Heart right ventricle (tissue), 16 donors: ENCODE results near the gene PDLIM1. TPM values are rescaled to one million over a fixed set of nuclear protein-coding genes. Genes with fewer than 3 reads are reported as not detected.

Source experiments
- ATAC-seq, 8 donors: fragments of 200-7000 bp; cut with Tn5 transposase; one replicate each; pipeline ENCODE4 v1.9.1; 2020; ENCODE audit warnings: mild to moderate bottlenecking in 8 of 8, moderate library complexity in 8 of 8, moderate number of reproducible peaks in 1 of 8
- DNase-seq, 2 donors: peaks; one replicate each; pipeline ENCODE4 v3.0.0-alpha.2; 2020
- H3K27ac ChIP-seq, 10 donors: fragments of 200-600 bp; sonication (generic) in 2 of 10; one replicate each; pipeline versions ENCODE4 v1.5.0 to v1.8.0; 2020 to 2022; ENCODE audit warnings: mild to moderate bottlenecking in 3 of 10
- H3K27me3 ChIP-seq, 7 donors: fragments of 200-600 bp; one replicate each; pipeline ENCODE4 v1.8.0; 2021 to 2022; ENCODE audit warnings: mild to moderate bottlenecking in 2 of 7
- H3K36me3 ChIP-seq, 9 donors: fragments of 200-600 bp; sonication (generic) in 1 of 9; one replicate each; pipeline versions ENCODE4 v1.5.0 to v1.8.0; 2020 to 2022; ENCODE audit warnings: mild to moderate bottlenecking in 2 of 9
- H3K4me1 ChIP-seq, 9 donors: fragments of 200-600 bp; sonication (generic) in 1 of 9; one replicate each; pipeline versions ENCODE4 v1.5.0 to v1.8.0; 2020 to 2022; ENCODE audit warnings: mild to moderate bottlenecking in 4 of 9
- H3K4me3 ChIP-seq, 10 donors: fragments of 200-600 bp; sonication (generic) in 2 of 10; one replicate each; pipeline versions ENCODE4 v1.5.0 to v1.8.0; 2020 to 2022; ENCODE audit warnings: mild to moderate bottlenecking in 7 of 10, moderate library complexity in 2 of 10
- H3K9me3 ChIP-seq, 11 donors: fragments of 200-600 bp in 10 of 11; sonication (generic) in 2 of 11; one replicate each; pipeline versions ENCODE4 v1.5.0 to v1.8.0; 2013 to 2022; ENCODE audit warnings: mild to moderate bottlenecking in 2 of 11, control low read depth in 1 of 11, moderate library complexity in 1 of 11
- WGBS, 2 donors: extraction: QIAGEN DNeasy Blood & Tissue Kit; methylation state at CpG; one replicate each; pipeline ENCODE4 v1.1.7; 2013; ENCODE audit warnings: inconsistent platforms in 1 of 2; 5-methylcytosine and 5-hydroxymethylcytosine counted together
- intact Hi-C, 10 donors: fragments of 100-400 bp; cut with DNase I; formaldehyde crosslinking; loops; one replicate each; pipeline versions ENCODE4 v1.11.1 to v1.14.2; 2022
- polyA plus RNA-seq, 2 donors: library from polyadenylated mRNA; stranded (reverse); fragments of 200-250 nt; gene quantifications; one replicate each; pipeline ENCODE4 v1.2.3, GENCODE V29; 2013
- total RNA-seq, 10 donors: library from RNA; stranded (reverse); fragmentation: NEBNext Ultra II Directional in 3 of 10; extraction: Animal tissue kit (Norgen Biotek cat#: 25700) in 3 of 10; gene quantifications; one replicate each; pipeline versions ENCODE4 v1.2.1 to v1.2.4, GENCODE V29; 2021 to 2023
- TF ChIP-seq, protein P1 (sequence below), 9 donors: fragments of 200-600 bp; sonication (generic) in 2 of 9; IDR thresholded peaks; one replicate each; pipeline versions ENCODE4 v1.5.0 to v1.8.0; 2021 to 2022; ENCODE audit warnings: antibody characterized with exemption in 9 of 9, mild to moderate bottlenecking in 5 of 9, moderate library complexity in 1 of 9
- donor health status: Arrhythmogenic right ventricular cardiomyopathy.
- donor health status: ischemic (EF 13 %, LVEDD 7.1; RV severe dilation, severe dysfunction).
- donor health status: healthy with polysubstance abuse.
- donor health status: DM: no; HTN: yes; CAD: no.
- donor health status: DM: no; HTN: no; CAD: no.
- donor health status: ischemic (EF 25% LVEDD 6.9; RV normal size, moderate dysfunction).
- donor health status: ischemic (EF 25% LVEDD 5.7; RV mildly dilated, moderate dysfunction).
- donor health status: healthy.
- donor health status: DM: yes; HTN: yes; CAD: no.
- donor health status: Ischemic cardiomyopathy.
- donor health status: ischemic (EF 35%, LVEDD 5.7; RV mildly dilated, moderate dysfunction).
- donor health status: nonischemic (EF 11% LVEDD 7.7; RV severe dilation, severe dysfunction).
- donor health status: DM: yes; HTN: yes; CAD: no.
- donor health status: PGD.
- donor health status: ischemic (EF 29% LVEDD 5.4; RV normal size, mild dysfunction).
- donor health status: nonischemic (EF 23%, LVEDD 6.1; RV moderate dilation, normal function).

PDLIM1 gene
- total and polyA plus RNA-seq, 12 donors, result 152 to 467 (median 322) TPM

DNA sequence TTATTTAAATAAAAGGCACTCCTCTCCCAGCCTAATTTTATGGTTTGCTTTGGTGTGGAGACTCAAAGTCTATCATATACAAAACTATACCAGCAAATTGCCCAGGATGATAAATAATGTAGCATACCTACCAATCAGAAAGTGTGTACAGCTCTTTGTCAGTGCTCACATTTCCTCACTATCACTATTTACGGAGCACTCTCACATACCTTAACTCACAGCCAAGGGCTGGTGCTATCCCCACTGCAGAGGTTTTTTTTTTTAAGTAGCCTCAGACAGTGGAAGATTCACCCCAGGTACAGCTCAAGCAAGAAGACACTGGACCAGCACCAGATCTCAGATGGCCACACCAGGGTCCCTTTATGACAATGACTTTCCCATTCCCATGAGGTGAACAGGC is 2.5 kb downstream of the PDLIM1 start:
- TF ChIP-seq, protein P1, sequence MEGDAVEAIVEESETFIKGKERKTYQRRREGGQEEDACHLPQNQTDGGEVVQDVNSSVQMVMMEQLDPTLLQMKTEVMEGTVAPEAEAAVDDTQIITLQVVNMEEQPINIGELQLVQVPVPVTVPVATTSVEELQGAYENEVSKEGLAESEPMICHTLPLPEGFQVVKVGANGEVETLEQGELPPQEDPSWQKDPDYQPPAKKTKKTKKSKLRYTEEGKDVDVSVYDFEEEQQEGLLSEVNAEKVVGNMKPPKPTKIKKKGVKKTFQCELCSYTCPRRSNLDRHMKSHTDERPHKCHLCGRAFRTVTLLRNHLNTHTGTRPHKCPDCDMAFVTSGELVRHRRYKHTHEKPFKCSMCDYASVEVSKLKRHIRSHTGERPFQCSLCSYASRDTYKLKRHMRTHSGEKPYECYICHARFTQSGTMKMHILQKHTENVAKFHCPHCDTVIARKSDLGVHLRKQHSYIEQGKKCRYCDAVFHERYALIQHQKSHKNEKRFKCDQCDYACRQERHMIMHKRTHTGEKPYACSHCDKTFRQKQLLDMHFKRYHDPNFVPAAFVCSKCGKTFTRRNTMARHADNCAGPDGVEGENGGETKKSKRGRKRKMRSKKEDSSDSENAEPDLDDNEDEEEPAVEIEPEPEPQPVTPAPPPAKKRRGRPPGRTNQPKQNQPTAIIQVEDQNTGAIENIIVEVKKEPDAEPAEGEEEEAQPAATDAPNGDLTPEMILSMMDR (IDR thresholded peaks at IDR 0.05), result no peak
- Histone ChIP-seq H3K27ac (peak overlapping the region; percentile 59 to 98 (median 96)), H3K4me3 (peak overlapping the region in 9 of 10 donors; percentile 0 to 98 (median 96)), H3K27me3 (peaks cover 0 to 24% (median 0%) of the 10 kb centered on the region in 7 donors), H3K4me1 (peaks cover 10 to 74% (median 60%) of the 10 kb centered on the region in 9 donors), H3K36me3 (peaks cover 0 to 6% (median 0%) of the 10 kb centered on the region in 9 donors), H3K9me3 (no peaks in the 10 kb centered on the region)
- ATAC-seq, result peak in 4 of 8 donors; percentile 7 to 32 (median 11)
- intact Hi-C loops, result loop anchor here in 3 of 10 donors (5.0 kb wide), 3 partner anchors 36 to 49 kb away; no protein-coding TSS in a partner anchor
- WGBS, 2 donors, result 46 to 55% methylated on average over 1 of the region's 1 CpG
- DNase-seq, result no peak

DNA sequence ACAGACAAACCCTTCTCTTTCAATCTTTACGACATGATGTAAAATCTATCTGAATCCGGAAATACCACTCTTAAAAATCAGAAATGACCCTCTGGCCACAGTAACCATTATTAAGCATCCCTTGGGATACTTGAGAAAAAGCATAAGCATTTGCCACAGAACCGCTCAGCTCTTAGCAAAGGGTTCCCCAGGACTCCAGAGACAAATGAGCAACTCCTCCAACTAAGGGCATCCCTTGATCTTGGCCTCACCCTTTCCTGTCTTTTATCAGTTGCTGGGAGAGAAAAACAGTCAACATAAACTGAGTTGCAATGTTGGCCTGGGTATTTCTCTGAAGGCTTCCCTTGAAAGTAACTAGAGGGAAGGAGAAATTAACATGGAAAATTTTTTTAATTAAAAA is 3.5 kb downstream of the PDLIM1 start:
- ATAC-seq (peak in 5 of 8 donors; percentile 34 to 48 (median 43)), DNase-seq (no peak)
- Histone ChIP-seq H3K4me3 (peak overlapping the region in 7 of 10 donors; percentile 12 to 98 (median 96)), H3K36me3 (peaks cover 0 to 6% (median 0%) of the 10 kb centered on the region in 9 donors), H3K27ac (peak overlapping the region; percentile 59 to 98 (median 96)), H3K9me3 (no peaks in the 10 kb centered on the region), H3K27me3 (peaks cover 0 to 24% (median 0%) of the 10 kb centered on the region in 7 donors), H3K4me1 (peaks cover 10 to 84% (median 62%) of the 10 kb centered on the region in 9 donors)
- intact Hi-C loops, result loop anchor here in 3 of 10 donors (5.0 kb wide), 3 partner anchors 35 to 50 kb away; no protein-coding TSS in a partner anchor
- TF ChIP-seq, protein P1 (IDR thresholded peaks at IDR 0.05), result no peak
- WGBS, 2 donors, result 27 to 36% methylated on average over 3 of the region's 3 CpGs

DNA sequence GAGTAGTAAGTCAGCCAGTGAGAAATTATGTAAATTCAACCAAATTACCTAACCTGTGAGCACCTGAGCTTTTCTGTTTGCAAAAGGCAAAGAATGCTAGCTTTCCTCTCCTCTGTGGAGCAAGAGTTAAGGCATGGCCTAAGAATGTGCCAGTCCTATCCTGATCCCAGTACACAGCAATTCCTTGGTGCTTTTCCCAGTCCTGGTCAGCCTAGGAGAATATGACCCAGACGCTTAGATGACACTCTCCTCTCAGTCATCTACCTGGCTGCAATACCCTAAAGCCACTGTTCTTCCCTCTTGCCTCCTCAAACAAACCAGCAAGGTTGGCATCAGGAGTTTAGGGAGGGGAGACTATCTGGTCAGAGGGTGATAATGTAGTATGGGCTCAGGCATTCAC is 4.1 kb downstream of the PDLIM1 start:
- peaks cover 0 to 24% (median 0%) of the 10 kb centered on the region in 7 donors for H3K27me3 ChIP-seq
- intact Hi-C loops, result loop anchor here in 3 of 10 donors (5.0 kb wide), 3 partner anchors 34 to 51 kb away; no protein-coding TSS in a partner anchor
- ATAC-seq, result peak in 2 of 8 donors; percentile 19 to 26
- peaks cover 0 to 6% (median 0%) of the 10 kb centered on the region in 9 donors for H3K36me3 ChIP-seq
- 15 to 56% methylated on average over 1 of the region's 1 CpG for WGBS, 2 donors
- peaks cover 10 to 90% (median 66%) of the 10 kb centered on the region in 9 donors for H3K4me1 ChIP-seq
- peak overlapping the region in 7 of 10 donors; percentile 12 to 98 (median 96) for H3K4me3 ChIP-seq
- H3K27ac ChIP-seq, result peak overlapping the region; percentile 59 to 98 (median 96)
- no peak for DNase-seq
- TF ChIP-seq, protein P1 (IDR thresholded peaks at IDR 0.05), result no peak
- no peaks in the 10 kb centered on the region for H3K9me3 ChIP-seq

DNA sequence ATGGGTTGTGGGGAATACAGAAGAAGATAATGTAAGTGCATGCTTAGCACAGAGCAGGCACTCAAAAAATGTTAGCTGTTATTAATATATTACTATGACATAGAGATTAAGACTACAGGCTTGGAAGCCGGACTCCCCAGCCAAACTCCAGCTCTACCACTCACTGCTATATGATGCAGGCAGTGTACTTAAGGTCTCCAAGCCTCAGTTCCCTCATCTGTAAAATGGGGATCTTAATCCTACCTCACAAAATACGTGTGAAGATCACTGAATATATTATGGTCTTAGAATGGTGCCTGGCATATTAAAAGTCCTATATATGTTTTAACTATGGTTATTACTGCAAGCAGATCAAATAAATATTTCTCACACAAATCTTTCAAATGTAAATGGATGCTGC is 5.2 kb downstream of the PDLIM1 start:
- peaks cover 0 to 14% (median 0%) of the 10 kb centered on the region in 7 donors for H3K27me3 ChIP-seq
- peak overlapping the region in 5 of 10 donors; percentile 95 to 98 (median 97) for H3K27ac ChIP-seq
- WGBS, 2 donors, result 60 to 67% methylated on average over 2 of the region's 2 CpGs
- H3K4me1 ChIP-seq, result peaks cover 12 to 95% (median 75%) of the 10 kb centered on the region in 9 donors
- H3K4me3 ChIP-seq, result no peak overlapping the region
- TF ChIP-seq, protein P1 (IDR thresholded peaks at IDR 0.05), result no peak
- no peak for ATAC-seq
- intact Hi-C loops, result loop anchor here in 3 of 10 donors (5.0 kb wide), 3 partner anchors 33 to 52 kb away; no protein-coding TSS in a partner anchor
- no peaks in the 10 kb centered on the region for H3K9me3 ChIP-seq
- H3K36me3 ChIP-seq, result peaks cover 0 to 6% (median 0%) of the 10 kb centered on the region in 9 donors
- DNase-seq, result no peak
